ENCODE measurements around the gene SRP68. TPM values are rescaled to one million over a fixed set of nuclear protein-coding genes. Genes with fewer than 3 reads are reported as not detected.

Gene SRP68
- 100 to 1,000 TPM; 142 to 148 TPM for total RNA-seq

GRCh38 chr17:76072148-76072858 is at the start of gene SRP68:
Gene SRP68, minus strand, starts transcription at chr17:76072517. Its CDS starts 26 bp downstream, at chr17:76072491.
- ChIA-PET CTCF (interaction anchor here (0.8 to 1.3 kb wide), 7 partner anchors 31 to 289 kb away, joined by 3 to 5 read pairs (median 3); partner anchors contain the start of gene EXOC7), POLR2A (interaction anchor here (0.6 to 2.4 kb wide), 15 partner anchors 9 to 313 kb away, joined by 3 to 16 read pairs (median 4); partner anchors contain the start of genes CDK3, EXOC7, FBF1 and SPHK1)
- Mint-ChIP-seq H3K4me3 (peak within 1 kb of the TSS; percentile 99), H3K4me1 (ENCODE audit: low read depth) (peaks cover 45% of the 10 kb centered on the region), H3K36me3 (peaks cover 17% of the 10 kb centered on the region), H3K9me3 (no peaks in the 10 kb centered on the region), H3K27me3 (peaks cover 27% of the 10 kb centered on the region), H3K27ac (peak within 1 kb of the TSS; percentile 100)
- intact Hi-C loops (cut with micrococcal nuclease): loop anchor here (5.0 to 10.0 kb wide), 4 partner anchors 120 to 288 kb away; partner anchors contain the start of genes TRIM65 and UNK
- DNase-seq: peak; percentile 90

- POLR2A ChIA-PET: interaction anchor here (0.6 to 2.4 kb wide), 8 partner anchors 58 to 245 kb away, joined by 3 to 14 read pairs (median 4); partner anchors contain the start of gene UBALD2
- intact Hi-C loops (cut with micrococcal nuclease): loop anchor here (1.0 kb wide), 2 partner anchors 60 to 157 kb away; no protein-coding TSS in a partner anchor
- CTCF ChIA-PET: interaction anchor here (0.5 to 19.6 kb wide), 30 partner anchors 11 to 276 kb away, joined by 3 to 337 read pairs (median 5); partner anchors contain the start of gene EXOC7
- no peak overlapping the region for H3K4me3 Mint-ChIP-seq
- peak; percentile 35 for DNase-seq
- no peak overlapping the region for H3K27ac Mint-ChIP-seq
- no peaks in the 10 kb centered on the region for H3K9me3 Mint-ChIP-seq
- H3K4me1 Mint-ChIP-seq (ENCODE audit: low read depth): peaks cover 9% of the 10 kb centered on the region
- H3K27me3 Mint-ChIP-seq: no peaks in the 10 kb centered on the region
- H3K36me3 Mint-ChIP-seq: no peaks in the 10 kb centered on the region
Measured at GRCh38 chr17:76121932-76122430, 49.7 kb upstream of the SRP68 start.

- intact Hi-C loops (cut with micrococcal nuclease): loop anchor here (1.0 kb wide), 2 partner anchors 62 to 159 kb away; no protein-coding TSS in a partner anchor
- CTCF ChIA-PET: interaction anchor here (0.6 to 19.6 kb wide), 24 partner anchors 9 to 277 kb away, joined by 3 to 337 read pairs (median 5); partner anchors contain the start of gene EXOC7
- no peak for DNase-seq
- no peak overlapping the region for H3K4me3 Mint-ChIP-seq
- POLR2A ChIA-PET: interaction anchor here (0.9 to 2.4 kb wide), 7 partner anchors 59 to 264 kb away, joined by 3 to 14 read pairs (median 4); partner anchors contain the start of genes SPHK1 and UBALD2
- no peak overlapping the region for H3K27ac Mint-ChIP-seq
- H3K9me3 Mint-ChIP-seq: no peaks in the 10 kb centered on the region
- H3K36me3 Mint-ChIP-seq: no peaks in the 10 kb centered on the region
- H3K27me3 Mint-ChIP-seq: no peaks in the 10 kb centered on the region
- H3K4me1 Mint-ChIP-seq (ENCODE audit: low read depth): peaks cover 4% of the 10 kb centered on the region
Measured at GRCh38 chr17:76120658-76121008, 48.3 kb upstream of the SRP68 start.

- Mint-ChIP-seq H3K9me3 (no peaks in the 10 kb centered on the region), H3K4me1 (ENCODE audit: low read depth) (peaks cover 4% of the 10 kb centered on the region), H3K27me3 (no peaks in the 10 kb centered on the region), H3K36me3 (no peaks in the 10 kb centered on the region), H3K4me3 (no peak overlapping the region), H3K27ac (no peak overlapping the region)
- ChIA-PET CTCF (interaction anchor here (0.6 to 19.6 kb wide), 14 partner anchors 26 to 179 kb away, joined by 3 to 337 read pairs (median 6); no protein-coding TSS in a partner anchor), POLR2A (interaction anchor here (1.2 to 2.4 kb wide), 4 partner anchors 146 to 160 kb away, joined by 3 to 9 read pairs (median 5); partner anchors contain the start of gene UBALD2)
- intact Hi-C loops (cut with micrococcal nuclease): no loop called here
- no peak for DNase-seq
Measured at GRCh38 chr17:76119409-76120371, 47.4 kb upstream of the SRP68 start.

- Mint-ChIP-seq H3K36me3 (no peaks in the 10 kb centered on the region), H3K9me3 (no peaks in the 10 kb centered on the region), H3K4me1 (ENCODE audit: low read depth) (no peaks in the 10 kb centered on the region), H3K27me3 (no peaks in the 10 kb centered on the region), H3K4me3 (no peak overlapping the region), H3K27ac (no peak overlapping the region)
- POLR2A ChIA-PET: interaction anchor here (1.0 to 1.6 kb wide), 3 partner anchors 65 to 150 kb away, joined by 3 read pairs; partner anchors contain the start of gene UBALD2
- CTCF ChIA-PET: interaction anchor here (0.6 to 19.6 kb wide), 8 partner anchors 10 to 283 kb away, joined by 3 to 337 read pairs (median 4); partner anchors contain the start of gene FOXJ1
- intact Hi-C loops (cut with micrococcal nuclease): no loop called here
- DNase-seq: no peak
Measured at GRCh38 chr17:76115138-76115754, 42.9 kb upstream of the SRP68 start.

GRCh38 chr17:76111956-76112355 is 39.6 kb upstream of the SRP68 start:
- intact Hi-C loops (cut with micrococcal nuclease): no loop called here
- H3K36me3 Mint-ChIP-seq: no peaks in the 10 kb centered on the region
- ChIA-PET CTCF (interaction anchor here (0.8 to 19.6 kb wide), 3 partner anchors 9 to 168 kb away, joined by 4 to 337 read pairs (median 7); no protein-coding TSS in a partner anchor), POLR2A (interaction anchor here (0.6 kb wide), 1 partner anchor 153 kb away, joined by 4 read pairs; the partner anchor contains the start of gene UBALD2)
- no peak for DNase-seq
- no peak overlapping the region for H3K4me3 Mint-ChIP-seq
- H3K27me3 Mint-ChIP-seq: no peaks in the 10 kb centered on the region
- no peaks in the 10 kb centered on the region for H3K9me3 Mint-ChIP-seq
- H3K27ac Mint-ChIP-seq: no peak overlapping the region
- H3K4me1 Mint-ChIP-seq (ENCODE audit: low read depth): no peaks in the 10 kb centered on the region

- H3K9me3 Mint-ChIP-seq: no peaks in the 10 kb centered on the region
- H3K4me3 Mint-ChIP-seq: no peak overlapping the region
- ChIA-PET POLR2A (no interaction called here), CTCF (interaction anchor here (0.9 to 3.2 kb wide), 6 partner anchors 19 to 291 kb away, joined by 3 to 21 read pairs (median 9); no protein-coding TSS in a partner anchor)
- H3K27ac Mint-ChIP-seq: no peak overlapping the region
- intact Hi-C loops (cut with micrococcal nuclease): no loop called here
- peaks cover 6% of the 10 kb centered on the region for H3K36me3 Mint-ChIP-seq
- H3K27me3 Mint-ChIP-seq: no peaks in the 10 kb centered on the region
- H3K4me1 Mint-ChIP-seq (ENCODE audit: low read depth): peaks cover 9% of the 10 kb centered on the region
- DNase-seq: no peak
Measured at GRCh38 chr17:76107509-76107908, 35.2 kb upstream of the SRP68 start.

GRCh38 chr17:76106703-76107102 is 34.4 kb upstream of the SRP68 start:
- intact Hi-C loops (cut with micrococcal nuclease): no loop called here
- H3K27me3 Mint-ChIP-seq: no peaks in the 10 kb centered on the region
- no peak overlapping the region for H3K27ac Mint-ChIP-seq
- ChIA-PET CTCF (interaction anchor here (0.9 to 2.4 kb wide), 6 partner anchors 20 to 278 kb away, joined by 4 to 15 read pairs (median 5); partner anchors contain the start of gene SPHK1), POLR2A (interaction anchor here (1.2 kb wide), 1 partner anchor 11 kb away, joined by 4 read pairs; no protein-coding TSS in a partner anchor)
- peaks cover 16% of the 10 kb centered on the region for H3K4me1 Mint-ChIP-seq (ENCODE audit: low read depth)
- no peak overlapping the region for H3K4me3 Mint-ChIP-seq
- H3K9me3 Mint-ChIP-seq: no peaks in the 10 kb centered on the region
- no peak for DNase-seq
- peaks cover 6% of the 10 kb centered on the region for H3K36me3 Mint-ChIP-seq

GRCh38 chr17:76104896-76105231 is 32.5 kb upstream of the SRP68 start:
- Mint-ChIP-seq H3K4me1 (ENCODE audit: low read depth) (peaks cover 23% of the 10 kb centered on the region), H3K27ac (peak overlapping the region; percentile 92), H3K27me3 (no peaks in the 10 kb centered on the region), H3K9me3 (no peaks in the 10 kb centered on the region), H3K36me3 (peaks cover 12% of the 10 kb centered on the region), H3K4me3 (peak overlapping the region; percentile 98)
- ChIA-PET POLR2A (interaction anchor here (2.0 kb wide), 1 partner anchor 168 kb away, joined by 7 read pairs; no protein-coding TSS in a partner anchor), CTCF (interaction anchor here (0.9 to 5.5 kb wide), 6 partner anchors 16 to 281 kb away, joined by 3 to 35 read pairs (median 8); no protein-coding TSS in a partner anchor)
- intact Hi-C loops (cut with micrococcal nuclease): no loop called here
- DNase-seq: no peak

GRCh38 chr17:76104140-76104895 is 32.0 kb upstream of the SRP68 start:
- peaks cover 13% of the 10 kb centered on the region for H3K36me3 Mint-ChIP-seq
- intact Hi-C loops (cut with micrococcal nuclease): no loop called here
- H3K4me3 Mint-ChIP-seq: peak overlapping the region; percentile 98
- no peak for DNase-seq
- H3K27me3 Mint-ChIP-seq: no peaks in the 10 kb centered on the region
- H3K9me3 Mint-ChIP-seq: no peaks in the 10 kb centered on the region
- CTCF ChIA-PET: interaction anchor here (0.6 to 5.5 kb wide), 8 partner anchors 17 to 281 kb away, joined by 3 to 35 read pairs (median 4); no protein-coding TSS in a partner anchor
- peak overlapping the region; percentile 92 for H3K27ac Mint-ChIP-seq
- peaks cover 24% of the 10 kb centered on the region for H3K4me1 Mint-ChIP-seq (ENCODE audit: low read depth)
- POLR2A ChIA-PET: interaction anchor here (1.0 to 2.0 kb wide), 4 partner anchors 33 to 168 kb away, joined by 3 to 8 read pairs (median 6); partner anchors contain the start of gene UBALD2

All from activated CD4-positive, alpha-beta memory T cell treated with anti-CD3 and anti-CD28 coated beads for 36 hours (primary cell).